GM18520 (cell line): ENCODE results near the gene GALNT14.

Source experiments
- ATAC-seq: cut with Tn5 transposase; IDR thresholded peaks from one replicate; pipeline ENCODE4 v1.9.1; 2021; ENCODE audit not compliant: unreplicated experiment

GALNT14 gene

GRCh38 chr2:31016648-31017047, 121.6 kb downstream of the GALNT14 start:
- no peak for ATAC-seq

- ATAC-seq, result no peak
Measured at GRCh38 chr2:31014516-31014915, 123.7 kb downstream of the GALNT14 start.

- ATAC-seq, result no peak
Measured at GRCh38 chr2:31013301-31013700, 124.9 kb downstream of the GALNT14 start.

GRCh38 chr2:31012406-31012805, 125.8 kb downstream of the GALNT14 start:
- no peak for ATAC-seq

- ATAC-seq, result no peak
Measured at GRCh38 chr2:31011587-31011986, 126.7 kb downstream of the GALNT14 start.

GRCh38 chr2:31008561-31009114, 129.6 kb downstream of the GALNT14 start:
- no peak for ATAC-seq

- ATAC-seq, result no peak
Measured at GRCh38 chr2:31004257-31004656, 134.0 kb downstream of the GALNT14 start.

- ATAC-seq, result no peak
Measured at GRCh38 chr2:31003749-31004148, 134.5 kb downstream of the GALNT14 start.

- ATAC-seq, result no peak
Measured at GRCh38 chr2:31002537-31003150, 135.6 kb downstream of the GALNT14 start.

GRCh38 chr2:31000970-31001369, 137.3 kb downstream of the GALNT14 start:
- no peak for ATAC-seq

GRCh38 chr2:30998672-30999071, 139.6 kb downstream of the GALNT14 start:
- no peak for ATAC-seq

GRCh38 chr2:30997979-30998378, 140.3 kb downstream of the GALNT14 start:
- ATAC-seq, result no peak

- no peak for ATAC-seq
Measured at GRCh38 chr2:30994227-30995056, 143.8 kb downstream of the GALNT14 start.

GRCh38 chr2:30992781-30993180, 145.5 kb downstream of the GALNT14 start:
- no peak for ATAC-seq

GRCh38 chr2:30990671-30991070, 147.6 kb downstream of the GALNT14 start:
- ATAC-seq, result no peak

GRCh38 chr2:30990176-30990575, 148.1 kb downstream of the GALNT14 start:
- no peak for ATAC-seq

GRCh38 chr2:30989746-30990145, 148.5 kb downstream of the GALNT14 start:
- no peak for ATAC-seq

GRCh38 chr2:30987566-30987965, 150.7 kb downstream of the GALNT14 start:
- ATAC-seq, result no peak

- ATAC-seq, result no peak
Measured at GRCh38 chr2:30986231-30986580, 152.0 kb downstream of the GALNT14 start.

- ATAC-seq, result no peak
Measured at GRCh38 chr2:30985493-30986230, 152.6 kb downstream of the GALNT14 start.

- no peak for ATAC-seq
Measured at GRCh38 chr2:30984148-30984547, 154.1 kb downstream of the GALNT14 start.

- no peak for ATAC-seq
Measured at GRCh38 chr2:30981510-30981909, 156.7 kb downstream of the GALNT14 start.
